BLaER1 treated with 17β-estradiol and CSF1 and Interleukin-3, amounts not matched to agents 10 nM and 100 nM (cell line): Measurements from ENCODE around the gene ETV3L.
A peak's percentile ranks its signal among the peaks of the same experiment; 100 is the strongest.

Experiments
- H3K27ac ChIP-seq, 11 experiments: shearing (Covaris generic); formaldehyde crosslinking; 2 replicates each; pipeline ENCODE4 v1.8.1; 2022
- H3K27me3 ChIP-seq, 11 experiments: shearing (Covaris generic); formaldehyde crosslinking; 2 replicates each; pipeline ENCODE4 v1.8.1; 2022
- H3K36me3 ChIP-seq, 11 experiments: shearing (Covaris generic); formaldehyde crosslinking; 2 replicates each; pipeline ENCODE4 v1.8.1; 2022
- H3K4me1 ChIP-seq, 10 experiments: shearing (Covaris generic); formaldehyde crosslinking; 2 replicates each; pipeline ENCODE4 v1.8.1; 2022
- H3K4me2 ChIP-seq, 11 experiments: shearing (Covaris generic); formaldehyde crosslinking; 2 replicates each; pipeline ENCODE4 v1.8.1; 2022
- H3K4me3 ChIP-seq, 10 experiments: shearing (Covaris generic); formaldehyde crosslinking; 2 replicates each; pipeline ENCODE4 v1.8.1; 2022
- H3K9ac ChIP-seq, 11 experiments: shearing (Covaris generic); formaldehyde crosslinking; 2 replicates each; pipeline ENCODE4 v1.8.1; 2022
- H3K9me3 ChIP-seq, 11 experiments: shearing (Covaris generic); formaldehyde crosslinking; replicated peaks in 1 of 11; 2 replicates each; pipeline ENCODE4 v1.8.1; 2022
- H4K20me1 ChIP-seq, 11 experiments: shearing (Covaris generic); formaldehyde crosslinking; 2 replicates each; pipeline ENCODE4 v1.8.1; 2022
- Cebpa-rat ChIP-seq, 11 experiments: shearing (Covaris generic); IDR thresholded peaks; 2 replicates each; pipeline ENCODE4 v1.8.1; 2022

The ETV3L gene

DNA sequence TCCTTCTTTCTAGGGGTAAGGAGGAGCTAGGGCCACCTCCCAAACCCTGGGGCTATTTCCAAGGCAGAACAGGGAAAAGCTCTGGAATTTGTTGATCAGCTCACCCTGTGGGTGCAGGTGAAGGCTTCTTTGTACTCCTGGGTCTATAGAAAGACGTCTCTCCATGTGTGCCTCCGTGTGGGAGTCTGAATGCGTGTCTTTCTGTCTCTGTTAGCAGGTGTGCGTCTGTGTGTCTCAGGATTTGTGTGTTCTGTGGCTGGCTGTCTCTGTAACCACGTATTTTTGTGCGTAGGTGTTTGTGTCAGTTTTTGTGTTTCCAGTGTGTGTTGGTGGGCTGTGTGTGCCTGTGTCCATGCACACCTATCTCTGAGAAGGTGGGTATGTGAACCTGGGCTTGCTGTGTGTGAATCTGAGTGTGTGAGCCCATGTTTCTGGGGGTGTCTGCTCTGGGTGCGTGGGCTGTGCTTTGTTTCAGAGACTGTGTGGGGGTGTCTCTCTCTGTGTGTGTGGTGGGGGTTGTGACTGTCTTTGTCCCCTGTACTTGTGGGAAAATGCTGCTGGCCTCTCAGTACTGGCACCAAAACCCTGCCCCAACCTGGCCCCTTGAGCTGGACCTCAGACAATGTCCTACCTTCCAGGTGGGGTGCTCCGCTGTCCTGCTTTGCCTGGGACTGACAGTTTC is 12.7 kb upstream of the ETV3L start:
- H4K20me1 ChIP-seq: peaks cover 0 to 10% (median 0%) of the 10 kb centered on the region in 11 experiments; a peak in 3 of 22 replicates

DNA sequence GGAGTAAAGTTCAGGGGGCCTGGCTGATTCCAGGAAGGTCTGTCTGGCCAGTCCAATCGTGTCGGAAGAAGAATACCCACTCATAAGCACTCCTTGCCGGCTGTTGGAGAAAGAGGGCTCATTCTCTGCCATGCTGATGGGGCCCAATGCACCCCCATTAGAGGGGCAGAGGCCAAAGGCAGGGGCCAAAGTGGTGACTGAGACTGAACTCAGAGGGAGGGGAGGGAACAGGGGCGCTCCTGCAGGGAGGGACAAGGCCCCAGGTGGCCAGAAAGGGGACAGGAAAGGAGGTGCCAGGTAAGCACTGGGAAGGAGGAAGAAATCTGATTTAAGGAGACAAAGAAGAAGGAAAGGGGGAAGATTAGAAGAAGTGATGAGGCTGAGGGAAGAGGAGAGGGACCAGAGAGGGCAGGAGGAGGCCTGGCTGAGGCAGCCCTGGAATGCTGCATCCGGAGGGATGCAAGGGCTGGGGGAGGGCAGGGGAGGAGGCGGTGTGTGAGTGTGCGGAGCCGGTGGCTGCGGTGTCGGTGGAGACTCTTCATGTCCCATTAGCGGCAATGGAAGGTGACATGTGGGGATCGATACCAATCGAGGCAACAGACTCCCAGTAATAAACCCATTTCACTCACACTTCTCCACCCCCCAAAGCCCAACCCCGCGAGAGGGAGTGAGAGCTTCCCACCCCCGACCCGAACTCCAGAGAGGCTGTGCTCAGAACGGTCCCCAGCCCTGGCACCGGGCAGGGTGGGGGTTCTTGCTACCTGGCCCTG is 12.0 kb upstream of the ETV3L start:
- peaks cover 0 to 6% (median 0%) of the 10 kb centered on the region in 11 experiments; a peak in 4 of 22 replicates for H3K27me3 ChIP-seq
- peak overlapping the region; percentile 11 to 89 (median 36); a peak in 18 of 22 replicates for H3K4me2 ChIP-seq
- H3K4me3 ChIP-seq: no peak overlapping the region
- no peak overlapping the region for H3K27ac ChIP-seq
- no peaks in the 10 kb centered on the region for H3K36me3 ChIP-seq
- H3K4me1 ChIP-seq: peaks cover 33 to 75% (median 39%) of the 10 kb centered on the region in 10 experiments
- peaks cover 0 to 12% (median 0%) of the 10 kb centered on the region in 11 experiments; a peak in 2 of 22 replicates for H4K20me1 ChIP-seq
- no peak overlapping the region for H3K9ac ChIP-seq
- no peaks in the 10 kb centered on the region for H3K9me3 ChIP-seq
- TF ChIP-seq Cebpa-rat (IDR thresholded peaks at IDR 0.05): no peak

More for the DNA sequence above, 12.7 kb upstream of the ETV3L start:
- peaks cover 0 to 6% (median 0%) of the 10 kb centered on the region in 11 experiments; a peak in 4 of 22 replicates for H3K27me3 ChIP-seq
- no peaks in the 10 kb centered on the region for H3K36me3 ChIP-seq
- H3K4me1 ChIP-seq: peaks cover 30 to 70% (median 36%) of the 10 kb centered on the region in 10 experiments
- no peak overlapping the region for H3K9ac ChIP-seq
- TF ChIP-seq Cebpa-rat (IDR thresholded peaks at IDR 0.05): no peak
- H3K9me3 ChIP-seq: no peaks in the 10 kb centered on the region
- H3K27ac ChIP-seq: no peak overlapping the region
- peak overlapping the region; percentile 25 to 89 (median 46); a peak in 17 of 22 replicates for H3K4me2 ChIP-seq
- H3K4me3 ChIP-seq: no peak overlapping the region

DNA sequence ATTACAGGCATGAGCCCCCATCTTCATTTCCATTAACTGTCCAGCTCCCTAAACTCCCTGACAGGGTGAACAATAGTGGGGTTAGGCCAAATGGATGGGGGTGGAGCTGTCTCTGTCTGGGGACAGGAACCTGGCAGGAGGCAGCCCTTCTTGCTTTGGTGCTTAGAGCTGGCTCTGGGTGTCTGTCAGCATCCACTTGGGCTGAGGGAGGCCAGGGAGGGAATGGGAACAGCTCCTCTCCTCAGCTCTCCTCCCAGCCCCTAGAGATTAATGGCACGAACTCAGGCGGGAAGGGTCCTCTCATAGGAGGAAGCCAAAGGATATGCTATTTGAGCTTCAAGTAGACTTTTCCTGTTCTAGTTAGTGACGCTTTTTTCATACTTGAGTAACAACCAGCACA is 11.1 kb upstream of the ETV3L start:
- Histone ChIP-seq H3K9ac (no peak overlapping the region), H3K36me3 (no peaks in the 10 kb centered on the region), H3K9me3 (no peaks in the 10 kb centered on the region), H3K4me2 (peak overlapping the region; percentile 11 to 79 (median 36); a peak in 16 of 22 replicates), H3K27me3 (peaks cover 0 to 6% (median 0%) of the 10 kb centered on the region in 11 experiments; a peak in 4 of 22 replicates), H3K4me1 (peaks cover 42 to 84% (median 48%) of the 10 kb centered on the region in 10 experiments), H3K4me3 (no peak overlapping the region), H3K27ac (no peak overlapping the region), H4K20me1 (peaks cover 0 to 13% (median 0%) of the 10 kb centered on the region in 11 experiments; a peak in 2 of 22 replicates)
- TF ChIP-seq Cebpa-rat (IDR thresholded peaks at IDR 0.05): no peak

DNA sequence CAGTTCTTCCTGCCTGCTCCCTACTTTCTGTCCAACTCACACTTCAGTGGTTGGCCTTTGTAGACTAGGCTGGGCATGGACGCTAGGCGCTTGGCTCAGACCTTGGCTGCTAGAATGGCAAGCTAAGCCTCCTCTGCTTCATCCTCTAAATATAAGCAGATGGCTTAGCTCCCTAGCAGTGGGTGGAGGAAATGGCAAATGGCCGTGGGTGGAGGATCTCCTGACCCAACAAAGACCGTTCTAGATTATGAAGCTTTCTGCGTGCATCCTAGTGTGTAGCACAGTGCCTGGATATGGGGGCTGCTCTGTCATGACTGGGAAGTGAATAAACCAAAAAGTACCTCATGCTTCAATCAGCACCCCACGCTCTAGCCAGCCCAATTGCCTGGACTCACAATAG is 10.4 kb upstream of the ETV3L start:
- Histone ChIP-seq H3K4me1 (peaks cover 47 to 91% (median 55%) of the 10 kb centered on the region in 10 experiments), H3K4me2 (peak overlapping the region in 5 of 11 experiments; percentile 25 to 79 (median 51); a peak in 8 of 22 replicates), H3K9me3 (no peaks in the 10 kb centered on the region), H3K36me3 (no peaks in the 10 kb centered on the region), H3K27me3 (peaks cover 0 to 6% (median 0%) of the 10 kb centered on the region in 11 experiments; a peak in 4 of 22 replicates), H3K27ac (no peak overlapping the region), H3K9ac (no peak overlapping the region), H4K20me1 (peaks cover 0 to 13% (median 0%) of the 10 kb centered on the region in 11 experiments; a peak in 2 of 22 replicates), H3K4me3 (no peak overlapping the region)
- TF ChIP-seq Cebpa-rat (IDR thresholded peaks at IDR 0.05): no peak

DNA sequence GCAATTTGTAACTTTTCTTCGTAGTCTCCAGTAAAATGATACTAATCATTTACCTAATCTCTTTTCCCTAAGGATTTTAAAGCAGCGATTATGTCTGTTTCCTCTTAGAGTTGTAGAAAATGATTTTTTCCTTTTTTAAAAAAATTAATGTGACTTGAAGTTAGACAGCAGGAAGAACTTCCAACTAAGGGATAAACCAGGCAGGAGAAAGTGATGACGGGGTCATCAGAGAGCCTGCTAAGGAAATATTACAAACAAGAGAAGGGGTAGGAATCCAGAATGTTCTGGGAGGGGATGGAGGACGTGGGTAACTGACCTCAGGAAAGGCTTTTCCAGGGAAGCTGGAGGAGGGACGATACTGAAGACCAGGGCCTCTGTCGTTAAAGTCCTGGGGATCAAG is 8.8 kb upstream of the ETV3L start:
- Histone ChIP-seq H3K4me2 (peak overlapping the region in 6 of 11 experiments; percentile 70 to 89 (median 83); a peak in 2 of 22 replicates), H3K4me1 (peaks cover 47 to 91% (median 55%) of the 10 kb centered on the region in 10 experiments), H4K20me1 (peaks cover 0 to 11% (median 0%) of the 10 kb centered on the region in 11 experiments; a peak in 2 of 22 replicates), H3K27ac (no peak overlapping the region), H3K9me3 (no peaks in the 10 kb centered on the region), H3K9ac (no peak overlapping the region), H3K27me3 (peaks cover 0 to 6% (median 0%) of the 10 kb centered on the region in 11 experiments; a peak in 4 of 22 replicates), H3K36me3 (no peaks in the 10 kb centered on the region), H3K4me3 (no peak overlapping the region)
- no peak for TF ChIP-seq Cebpa-rat (IDR thresholded peaks at IDR 0.05)

DNA sequence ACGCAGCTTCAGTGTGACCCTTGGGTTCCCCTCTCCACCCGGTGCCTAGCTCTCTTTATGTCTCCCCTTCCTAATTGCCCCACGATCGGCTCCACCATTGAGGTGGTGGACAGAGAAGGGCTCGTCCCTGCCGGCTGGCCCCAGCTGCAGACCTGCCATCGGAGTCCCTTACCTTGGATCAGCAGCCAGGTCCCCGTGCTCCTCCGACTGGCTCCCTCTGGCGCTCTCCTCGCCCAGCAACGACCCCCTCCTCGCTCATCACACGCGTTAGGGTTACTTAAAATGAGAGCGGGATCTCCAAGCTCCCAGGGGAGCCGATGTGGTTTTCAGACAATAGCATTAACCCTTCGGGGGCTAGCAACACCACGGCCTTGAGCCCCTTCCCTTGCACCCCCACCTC is 8.1 kb upstream of the ETV3L start:
- H3K27ac ChIP-seq: no peak overlapping the region

DNA sequence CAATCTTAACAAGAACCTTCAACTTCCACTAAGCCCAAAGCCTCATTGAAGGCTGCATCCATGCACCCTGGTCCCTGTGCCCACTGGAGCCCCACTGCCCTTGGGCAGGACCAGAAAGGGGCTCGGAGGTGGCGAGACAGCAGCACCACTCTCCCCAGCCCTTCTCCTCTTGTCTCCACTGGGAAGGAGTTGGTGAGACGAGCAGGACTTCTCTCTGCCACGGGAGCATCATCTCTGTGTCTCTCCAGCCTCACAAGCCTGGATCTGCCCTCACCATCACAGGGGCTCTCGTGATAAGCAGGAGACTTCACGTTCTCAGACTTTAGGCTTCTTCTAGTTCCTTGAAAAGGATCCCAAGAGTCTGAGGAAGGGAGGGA is 7.2 kb upstream of the ETV3L start:
- Histone ChIP-seq H3K27me3 (peaks cover 0 to 6% (median 0%) of the 10 kb centered on the region in 11 experiments; a peak in 4 of 22 replicates), H3K4me3 (no peak overlapping the region), H3K9ac (peak overlapping the region in 1 of 11 experiments; percentile 57; a peak in 2 of 22 replicates), H3K4me1 (peaks cover 40 to 83% (median 46%) of the 10 kb centered on the region in 10 experiments), H3K27ac (peak overlapping the region in 3 of 11 experiments; percentile 21 to 76 (median 43); a peak in 4 of 22 replicates), H4K20me1 (peaks cover 0 to 5% (median 0%) of the 10 kb centered on the region in 11 experiments; a peak in 1 of 22 replicates), H3K36me3 (no peaks in the 10 kb centered on the region), H3K9me3 (no peaks in the 10 kb centered on the region), H3K4me2 (peak overlapping the region; percentile 58 to 89 (median 77); a peak in 21 of 22 replicates)
- no peak for TF ChIP-seq Cebpa-rat (IDR thresholded peaks at IDR 0.05)

More for the DNA sequence above, 8.1 kb upstream of the ETV3L start:
- no peak overlapping the region for H3K9ac ChIP-seq
- no peak for TF ChIP-seq Cebpa-rat (IDR thresholded peaks at IDR 0.05)
- peak overlapping the region; percentile 61 to 89 (median 77) for H3K4me2 ChIP-seq
- peaks cover 0 to 6% (median 0%) of the 10 kb centered on the region in 11 experiments; a peak in 4 of 22 replicates for H3K27me3 ChIP-seq
- no peak overlapping the region for H3K4me3 ChIP-seq
- H4K20me1 ChIP-seq: peaks cover 0 to 5% (median 0%) of the 10 kb centered on the region in 11 experiments; a peak in 2 of 22 replicates
- no peaks in the 10 kb centered on the region for H3K9me3 ChIP-seq
- H3K36me3 ChIP-seq: no peaks in the 10 kb centered on the region
- H3K4me1 ChIP-seq: peaks cover 40 to 90% (median 47%) of the 10 kb centered on the region in 10 experiments

DNA sequence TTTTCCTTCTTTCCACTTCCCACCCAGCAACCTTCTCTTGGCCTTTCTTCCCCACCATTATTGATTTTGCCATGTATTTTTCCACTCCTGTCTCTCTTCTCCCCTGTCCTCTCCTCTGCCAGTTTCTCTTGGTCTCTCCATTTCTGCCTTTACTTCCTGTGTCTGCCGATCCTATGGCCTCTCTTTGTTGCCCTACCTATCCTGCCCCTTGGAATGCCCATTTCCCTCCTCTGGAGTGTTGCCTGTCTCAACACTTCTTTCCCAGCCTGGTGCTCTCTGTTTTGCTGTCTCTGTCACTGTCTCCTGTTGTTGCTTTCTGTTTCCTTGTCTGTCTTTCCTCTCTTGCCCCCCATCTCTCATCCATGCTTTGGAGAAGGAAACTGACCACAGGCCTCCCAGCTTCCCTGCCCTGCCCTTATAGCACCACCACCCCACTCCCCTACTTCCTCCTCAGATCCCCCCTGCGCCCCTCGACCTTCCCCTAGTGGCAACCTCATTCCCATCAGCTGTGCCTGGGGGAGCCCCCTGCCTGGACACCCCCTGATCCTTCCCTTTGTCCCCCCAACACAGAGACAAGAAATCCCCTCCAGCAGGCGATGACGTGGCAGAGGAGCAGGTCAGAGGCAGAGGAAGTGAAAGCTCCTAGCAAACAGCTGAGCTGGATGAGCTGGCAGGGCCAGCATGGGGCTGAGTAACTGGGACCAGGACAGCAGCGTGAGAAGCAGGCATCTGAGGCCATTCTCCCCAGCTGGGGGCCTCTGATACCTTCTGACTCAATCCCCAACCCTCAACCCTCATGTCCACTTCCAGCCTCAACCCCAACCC is 6.6 kb upstream of the ETV3L start:
- Histone ChIP-seq H3K4me2 (peak overlapping the region; percentile 38 to 89 (median 77); a peak in 21 of 22 replicates), H4K20me1 (peaks cover 0 to 5% (median 0%) of the 10 kb centered on the region in 11 experiments; a peak in 1 of 22 replicates), H3K27ac (peak overlapping the region in 5 of 11 experiments; percentile 8 to 76 (median 64); a peak in 7 of 22 replicates), H3K27me3 (peaks cover 0 to 6% (median 0%) of the 10 kb centered on the region in 11 experiments; a peak in 4 of 22 replicates), H3K36me3 (no peaks in the 10 kb centered on the region), H3K9ac (peak overlapping the region in 3 of 11 experiments; percentile 31 to 57 (median 36); a peak in 4 of 22 replicates), H3K9me3 (no peaks in the 10 kb centered on the region), H3K4me1 (peaks cover 38 to 79% (median 45%) of the 10 kb centered on the region in 10 experiments), H3K4me3 (no peak overlapping the region)
- TF ChIP-seq Cebpa-rat (IDR thresholded peaks at IDR 0.05): no peak
